Measurements from ENCODE around the gene NR0B2.
"Not testable (repeated sequence)": the region's sequence is repeated elsewhere in the genome, so short reads cannot be mapped to it uniquely, and the experiment has no call there.

Gene NR0B2

GRCh38 chr1:26900001-26900814 is 13.6 kb downstream of the NR0B2 start, which contains the start of gene GPATCH3:
GPATCH3 (minus strand) TSS chr1:26900467; CDS start chr1:26900442, 25 bp downstream.
- peak within 1 kb of the TSS; percentile 88 for H3K4me3 ChIP-seq (ENCODE audit: low read length)
- DNase-seq (ENCODE audit: low read depth, low spot score), result peak; percentile 84

GRCh38 chr1:26897351-26897750 is 16.4 kb downstream of the NR0B2 start:
- DNase-seq (ENCODE audit: low read depth, low spot score), result no peak
- no peak overlapping the region for H3K4me3 ChIP-seq (ENCODE audit: low read length)

- DNase-seq (ENCODE audit: low read depth, low spot score), result no peak
- H3K4me3 ChIP-seq (ENCODE audit: low read length), result no peak overlapping the region
Measured at GRCh38 chr1:26894263-26894662, 19.5 kb downstream of the NR0B2 start.

- H3K4me3 ChIP-seq (ENCODE audit: low read length), result peak overlapping the region; percentile 87
- no peak for DNase-seq (ENCODE audit: low read depth, low spot score)
Measured at GRCh38 chr1:26890467-26890796, 23.3 kb downstream of the NR0B2 start.

GRCh38 chr1:26889551-26890466 is 24.0 kb downstream of the NR0B2 start, which contains the start of gene GPN2:
GPN2 (minus strand) TSS chr1:26890283; CDS start chr1:26890096, 187 bp downstream.
- DNase-seq (ENCODE audit: low read depth, low spot score), result peak; percentile 67
- peak within 1 kb of the TSS; percentile 87 for H3K4me3 ChIP-seq (ENCODE audit: low read length)

GRCh38 chr1:26888231-26888630 is 25.5 kb downstream of the NR0B2 start:
- H3K4me3 ChIP-seq (ENCODE audit: low read length), result no peak overlapping the region
- DNase-seq (ENCODE audit: low read depth, low spot score), result no peak

GRCh38 chr1:26887125-26887524 is 26.6 kb downstream of the NR0B2 start:
- no peak overlapping the region for H3K4me3 ChIP-seq (ENCODE audit: low read length)
- no peak for DNase-seq (ENCODE audit: low read depth, low spot score)

GRCh38 chr1:26882696-26883463 is 30.9 kb downstream of the NR0B2 start:
- DNase-seq (ENCODE audit: low read depth, low spot score), result no peak
- no peak overlapping the region for H3K4me3 ChIP-seq (ENCODE audit: low read length)

- not testable (repeated sequence) for H3K4me3 ChIP-seq (ENCODE audit: low read length); DNase-seq (ENCODE audit: low read depth, low spot score)
Measured at GRCh38 chr1:26881611-26882010, 32.2 kb downstream of the NR0B2 start.

GRCh38 chr1:26879793-26880192 is 34.0 kb downstream of the NR0B2 start:
- no peak overlapping the region for H3K4me3 ChIP-seq (ENCODE audit: low read length)
- no peak for DNase-seq (ENCODE audit: low read depth, low spot score)

GRCh38 chr1:26877326-26877725 is 36.4 kb downstream of the NR0B2 start:
- H3K4me3 ChIP-seq (ENCODE audit: low read length), result no peak overlapping the region
- no peak for DNase-seq (ENCODE audit: low read depth, low spot score)

- no peak overlapping the region for H3K4me3 ChIP-seq (ENCODE audit: low read length)
- no peak for DNase-seq (ENCODE audit: low read depth, low spot score)
Measured at GRCh38 chr1:26874896-26875295, 38.9 kb downstream of the NR0B2 start.

- not testable (repeated sequence) for H3K4me3 ChIP-seq (ENCODE audit: low read length); DNase-seq (ENCODE audit: low read depth, low spot score)
Measured at GRCh38 chr1:26873097-26873496, 40.7 kb downstream of the NR0B2 start.

GRCh38 chr1:26864610-26865480 is 48.9 kb downstream of the NR0B2 start:
- H3K4me3 ChIP-seq (ENCODE audit: low read length), result peak overlapping the region; percentile 93

GRCh38 chr1:26863685-26864077 is 50.1 kb downstream of the NR0B2 start:
- DNase-seq (ENCODE audit: low read depth, low spot score), result no peak
- H3K4me3 ChIP-seq (ENCODE audit: low read length), result peak overlapping the region; percentile 93

More at GRCh38 chr1:26864610-26865480, 48.9 kb downstream of the NR0B2 start:
- DNase-seq (ENCODE audit: low read depth, low spot score), result peak; percentile 95

GRCh38 chr1:26862781-26863684 is 50.7 kb downstream of the NR0B2 start, which contains the start of gene SFN:
SFN (plus strand) TSS chr1:26863149; CDS start chr1:26863213, 64 bp downstream.
- DNase-seq (ENCODE audit: low read depth, low spot score), result peak; percentile 49
- H3K4me3 ChIP-seq (ENCODE audit: low read length), result peak within 1 kb of the TSS; percentile 93

- no peak for DNase-seq (ENCODE audit: low read depth, low spot score)
- H3K4me3 ChIP-seq (ENCODE audit: low read length), result no peak overlapping the region
Measured at GRCh38 chr1:26861889-26862378, 51.8 kb downstream of the NR0B2 start.

All from Jurkat, Clone E6-1 (cell line).